NCI-H1694 treated with DMSO at 0.1 percent for 48 hours (cell line): ENCODE measurements around the gene CLDN4.

Experiments used
- DNase-seq: peaks from one replicate; lab custom pipeline; 2025; lab: John Stamatoyannopoulos, UW

The CLDN4 gene

DNA sequence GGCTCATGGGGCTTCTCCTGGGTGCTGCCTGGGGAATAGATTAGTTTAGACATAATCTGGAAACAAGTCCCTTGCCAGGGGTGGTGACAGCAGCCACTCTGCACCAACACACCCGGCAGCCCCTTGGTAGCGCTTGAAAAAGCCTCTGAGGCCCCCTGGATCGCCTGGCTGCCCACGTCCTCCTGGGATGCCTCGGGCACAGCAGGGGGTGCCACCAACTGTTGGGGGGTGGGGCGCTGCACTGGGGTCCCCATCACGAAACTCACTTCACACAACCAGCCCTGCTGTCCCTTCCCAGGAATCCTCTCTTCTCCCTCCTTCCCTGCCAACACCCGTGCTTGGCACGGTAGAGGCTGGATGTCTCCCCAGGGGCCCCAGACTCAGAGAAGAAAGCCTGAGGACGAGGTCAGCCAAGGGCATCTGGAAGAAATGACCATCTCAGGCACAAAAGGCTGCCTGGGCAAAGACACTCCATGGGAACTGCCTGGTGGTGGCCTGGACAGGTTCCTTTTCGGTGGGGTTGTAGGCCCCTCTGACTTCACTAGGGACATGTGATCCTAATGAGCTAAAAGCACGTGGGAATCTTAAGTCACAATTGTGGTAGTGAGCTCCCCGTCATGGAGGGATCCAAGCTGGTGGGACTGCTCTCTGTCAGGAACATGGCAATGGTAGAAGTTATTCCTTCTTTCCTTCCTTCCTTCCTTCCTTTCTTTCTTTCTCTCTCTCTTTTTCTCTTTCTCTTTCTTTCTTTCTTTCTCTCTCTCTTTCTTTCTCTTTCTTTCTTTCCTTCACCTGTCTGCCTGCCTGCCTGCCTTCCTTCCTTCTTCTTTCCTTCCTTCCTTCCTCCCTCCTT, 41.5 kb downstream of the CLDN4 start:
- DNase-seq, result no peak

DNA sequence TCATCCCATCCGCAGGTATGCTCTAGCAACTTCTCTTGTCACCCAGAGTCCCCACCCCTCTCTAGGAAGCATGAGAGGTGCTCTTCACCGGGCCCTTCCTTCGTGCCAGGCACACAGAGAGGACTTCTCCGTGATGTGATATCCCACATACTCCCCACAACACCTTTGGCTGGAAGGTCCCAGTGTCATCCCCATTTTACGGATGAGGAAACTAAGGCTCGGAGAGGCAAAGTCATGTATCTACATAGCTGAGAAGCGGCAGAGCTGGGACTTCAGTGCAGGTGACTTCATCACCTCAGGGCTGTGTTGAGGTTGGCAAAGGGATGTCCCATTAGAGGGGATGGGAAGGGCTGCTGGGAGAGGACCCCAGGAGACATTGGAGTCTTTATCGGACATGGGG, 45.6 kb downstream of the CLDN4 start:
- DNase-seq, result no peak

DNA sequence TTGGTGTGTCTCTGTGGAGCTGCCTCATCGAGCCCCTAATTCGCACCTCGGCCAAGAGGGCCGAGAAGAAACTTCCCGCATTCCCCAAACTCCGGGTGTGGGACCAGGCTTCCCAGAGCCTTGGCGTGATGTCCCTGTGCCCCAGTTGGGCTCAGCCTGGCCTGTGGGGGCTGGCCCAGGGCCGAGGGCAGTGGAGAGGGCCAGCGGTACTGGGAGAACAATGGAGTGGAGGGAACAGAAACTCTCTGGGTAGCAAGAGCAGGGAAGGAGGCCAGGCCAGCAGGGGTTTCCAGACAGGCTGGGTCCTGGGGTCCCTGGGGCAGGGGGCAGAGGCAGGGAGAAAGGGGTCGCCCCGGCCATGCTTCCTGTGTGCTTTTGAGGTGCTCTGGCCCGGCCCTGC, 46.2 kb downstream of the CLDN4 start:
- no peak for DNase-seq

DNA sequence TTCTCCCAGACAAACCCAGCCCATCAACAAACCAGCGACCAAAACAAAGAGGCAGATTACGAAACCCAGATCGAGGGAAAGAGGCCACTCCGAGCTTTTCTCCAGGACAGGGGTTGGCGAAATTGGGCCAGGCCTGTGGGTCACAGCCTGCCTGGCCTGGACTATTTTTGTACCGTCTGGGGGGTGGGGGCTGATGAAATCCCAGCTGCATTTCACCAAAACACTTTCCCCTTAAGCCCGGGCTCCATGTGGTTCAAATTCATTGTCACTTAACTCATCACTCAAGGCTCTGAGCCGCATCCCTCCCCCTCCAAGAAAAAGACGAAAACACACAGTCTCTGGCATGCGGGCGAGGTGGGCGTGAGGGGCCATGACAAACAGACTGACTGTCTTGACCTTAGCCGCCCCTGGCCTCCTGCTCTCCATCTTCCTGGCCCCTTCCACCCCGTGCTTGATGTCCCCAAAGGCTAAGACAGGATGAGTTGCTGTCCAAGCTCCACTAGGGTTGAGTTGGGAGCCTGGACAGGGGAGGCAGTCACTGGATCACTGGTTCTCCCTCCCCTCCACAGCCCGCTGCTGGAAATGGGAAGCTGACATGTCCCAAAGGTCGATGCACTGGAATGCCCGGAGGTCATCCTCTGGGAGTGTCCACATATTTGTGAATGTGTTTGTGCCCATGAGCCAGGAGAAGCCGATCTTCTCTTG, 49.3 kb downstream of the CLDN4 start:
- no peak for DNase-seq

DNA sequence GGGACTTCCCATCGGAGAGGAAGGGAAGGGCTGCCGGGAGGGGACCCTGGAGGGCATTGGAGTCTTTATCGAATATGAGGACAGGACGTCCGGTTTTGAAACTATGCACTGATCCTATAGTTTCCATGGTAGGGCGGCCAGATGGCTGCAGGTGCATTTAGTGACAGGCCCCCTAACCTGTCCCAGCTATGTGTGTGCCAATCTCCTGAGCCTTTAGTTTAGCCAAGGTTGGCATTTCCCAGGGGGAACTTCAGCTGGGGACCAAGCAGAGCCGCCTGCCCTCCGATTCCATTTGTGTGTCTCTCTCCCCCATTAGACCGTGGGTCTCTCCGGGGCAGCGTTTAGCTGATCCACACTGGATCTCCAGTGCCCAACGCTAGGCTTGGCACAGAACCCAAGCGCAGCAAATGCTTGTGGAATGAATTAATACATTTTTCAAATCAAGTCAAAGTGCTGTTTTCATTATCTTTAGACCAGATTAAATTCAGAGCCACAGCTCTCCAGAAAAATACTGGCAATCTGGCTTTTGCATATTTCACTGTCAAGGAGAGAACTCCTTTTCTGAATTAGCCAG, 50.0 kb downstream of the CLDN4 start:
- DNase-seq, result no peak

DNA sequence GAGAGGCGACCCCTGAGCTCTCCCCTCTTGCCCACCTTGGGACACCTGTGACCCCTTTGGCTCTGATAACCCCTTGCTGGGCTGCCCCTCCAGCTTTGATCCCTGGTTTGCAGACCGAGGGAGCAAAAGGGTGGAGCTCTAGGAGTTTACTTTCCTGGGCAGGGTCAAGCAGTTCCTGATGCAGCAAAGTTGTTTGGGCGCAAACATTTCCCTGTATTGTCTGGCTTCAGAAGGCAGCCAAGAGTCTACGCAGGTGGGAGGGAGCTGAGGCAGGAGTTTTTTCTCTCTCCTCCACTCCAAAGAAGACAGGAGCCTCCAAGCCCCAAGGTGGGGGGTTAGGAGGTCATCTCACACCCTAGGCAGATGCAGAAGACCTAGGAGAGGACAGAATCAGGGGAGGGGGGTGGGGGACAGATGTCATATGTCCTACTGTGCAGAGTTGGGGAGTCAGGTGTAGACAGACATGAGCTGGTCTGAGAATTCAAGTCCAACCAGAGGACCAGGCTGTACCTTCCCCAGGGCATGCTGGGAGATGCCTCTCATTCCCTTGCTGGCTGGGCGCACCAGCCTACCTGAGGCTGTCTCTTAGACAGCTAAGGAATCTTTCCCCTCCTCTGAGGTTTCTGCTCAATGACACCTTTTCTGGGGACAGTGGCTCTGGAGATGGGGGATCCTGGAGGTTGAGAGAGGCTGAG, 50.7 kb downstream of the CLDN4 start:
- no peak for DNase-seq

DNA sequence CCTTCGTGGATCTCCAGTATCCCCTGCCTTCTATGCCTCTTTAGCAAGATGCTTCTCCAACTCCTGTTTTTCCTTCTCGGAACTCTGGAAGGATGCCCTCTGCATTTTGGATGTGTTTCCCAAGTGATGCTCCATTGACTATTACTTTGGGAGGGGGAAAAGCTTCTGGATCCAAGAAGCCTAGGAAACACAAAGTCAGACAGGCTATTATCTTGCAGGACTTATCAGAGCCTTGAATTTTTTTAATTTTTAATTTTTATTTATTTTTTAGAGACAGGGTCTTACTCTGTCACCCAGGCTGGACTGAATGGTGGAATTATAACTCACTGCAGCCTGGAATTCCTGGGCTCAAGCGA, 51.2 kb downstream of the CLDN4 start:
- no peak for DNase-seq
